Measurements from ENCODE around the gene DYDC1.

The DYDC1 gene

DNA sequence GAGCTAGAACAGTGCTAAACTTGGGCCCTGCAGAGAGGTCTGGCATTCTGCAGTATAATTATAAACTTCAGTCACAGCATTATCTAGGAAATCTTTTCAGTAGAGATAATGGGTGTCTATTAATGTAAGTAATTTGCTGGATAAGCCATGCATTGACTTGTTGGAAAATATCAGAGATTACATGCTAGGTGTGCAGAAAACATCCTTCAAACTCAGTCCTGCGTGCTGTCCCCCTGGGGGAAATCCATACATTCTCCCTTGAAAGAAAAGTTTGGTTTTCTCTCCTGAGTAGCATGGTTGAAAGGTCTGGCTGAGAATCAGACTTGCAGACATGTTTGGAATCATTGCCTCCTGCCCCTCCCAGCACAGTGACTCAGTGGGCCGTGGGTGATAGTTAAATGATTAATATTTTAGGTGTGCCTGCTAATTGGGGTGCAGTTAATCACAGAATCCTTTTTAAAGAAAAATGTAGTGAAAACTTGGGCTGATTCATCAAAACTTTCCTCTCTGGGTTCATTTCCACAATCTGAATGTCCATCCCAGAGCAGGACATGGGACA, 37.9 kb upstream of the DYDC1 start:
- in situ Hi-C loops (cut with HindIII; ENCODE audit: low pct_ligation_motif_present, low sequenced_read_pairs), result no loop called here

DNA sequence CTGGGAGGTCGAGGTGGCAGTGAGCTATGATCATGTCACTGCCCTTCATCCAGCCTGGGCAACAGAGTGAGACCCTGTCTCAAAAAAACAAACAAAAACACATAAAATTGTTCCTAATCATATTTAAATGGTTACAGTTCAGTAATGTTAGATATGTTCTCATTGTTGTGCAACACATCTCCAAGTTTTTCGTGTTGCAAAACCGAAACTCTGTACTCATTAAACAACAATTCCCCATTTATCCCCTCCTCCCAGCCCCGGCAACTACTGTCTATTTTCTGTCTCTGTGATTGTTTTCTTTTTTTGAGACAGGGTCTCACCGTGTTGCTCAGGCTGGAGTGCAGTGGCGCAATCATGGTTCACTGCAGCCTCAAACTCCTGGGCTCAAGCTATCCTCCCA, 35.7 kb upstream of the DYDC1 start:
- TF ChIP-seq, protein P1, sequence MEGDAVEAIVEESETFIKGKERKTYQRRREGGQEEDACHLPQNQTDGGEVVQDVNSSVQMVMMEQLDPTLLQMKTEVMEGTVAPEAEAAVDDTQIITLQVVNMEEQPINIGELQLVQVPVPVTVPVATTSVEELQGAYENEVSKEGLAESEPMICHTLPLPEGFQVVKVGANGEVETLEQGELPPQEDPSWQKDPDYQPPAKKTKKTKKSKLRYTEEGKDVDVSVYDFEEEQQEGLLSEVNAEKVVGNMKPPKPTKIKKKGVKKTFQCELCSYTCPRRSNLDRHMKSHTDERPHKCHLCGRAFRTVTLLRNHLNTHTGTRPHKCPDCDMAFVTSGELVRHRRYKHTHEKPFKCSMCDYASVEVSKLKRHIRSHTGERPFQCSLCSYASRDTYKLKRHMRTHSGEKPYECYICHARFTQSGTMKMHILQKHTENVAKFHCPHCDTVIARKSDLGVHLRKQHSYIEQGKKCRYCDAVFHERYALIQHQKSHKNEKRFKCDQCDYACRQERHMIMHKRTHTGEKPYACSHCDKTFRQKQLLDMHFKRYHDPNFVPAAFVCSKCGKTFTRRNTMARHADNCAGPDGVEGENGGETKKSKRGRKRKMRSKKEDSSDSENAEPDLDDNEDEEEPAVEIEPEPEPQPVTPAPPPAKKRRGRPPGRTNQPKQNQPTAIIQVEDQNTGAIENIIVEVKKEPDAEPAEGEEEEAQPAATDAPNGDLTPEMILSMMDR (IDR thresholded peaks at IDR 0.05; ENCODE audit: low read depth, low read length, missing control alignments), result no peak
- Histone ChIP-seq H3K27me3 (replicated peaks) (no peaks in the 10 kb centered on the region), H3K27ac (no peak overlapping the region), H3K36me3 (replicated peaks) (no peaks in the 10 kb centered on the region), H3K4me3 (ENCODE audit: low read depth, low read length) (no peak overlapping the region)
- no peak for DNase-seq
- in situ Hi-C loops (cut with HindIII; ENCODE audit: low pct_ligation_motif_present, low sequenced_read_pairs), result no loop called here

More for the DNA sequence above, 37.9 kb upstream of the DYDC1 start:
- Histone ChIP-seq H3K27ac (no peak overlapping the region), H3K36me3 (replicated peaks) (no peaks in the 10 kb centered on the region), H3K27me3 (replicated peaks) (no peaks in the 10 kb centered on the region), H3K4me3 (ENCODE audit: low read depth, low read length) (no peak overlapping the region)
- TF ChIP-seq, protein P1 (IDR thresholded peaks at IDR 0.05; ENCODE audit: low read depth, low read length, missing control alignments), result no peak
- no peak for DNase-seq

DNA sequence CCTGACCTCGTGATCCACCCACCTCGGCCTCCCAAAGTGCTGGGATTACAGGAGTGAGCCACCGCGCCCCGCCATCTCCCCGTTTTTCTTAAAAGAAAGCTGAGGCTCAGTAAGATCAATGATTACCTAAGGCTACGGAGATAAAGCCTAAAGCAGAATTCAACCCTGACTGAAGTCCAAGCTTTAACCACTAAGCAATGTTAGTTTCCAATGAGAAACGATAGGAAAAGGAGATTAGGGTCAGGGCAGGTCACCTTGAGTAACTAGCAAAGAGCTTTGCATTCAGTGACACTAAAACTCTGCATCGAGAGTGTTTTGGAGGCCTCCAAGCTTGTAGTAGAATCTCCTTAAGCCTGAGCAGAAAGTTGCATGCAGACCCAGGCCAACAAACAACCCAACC, 34.2 kb upstream of the DYDC1 start:
- Histone ChIP-seq H3K27ac (no peak overlapping the region), H3K36me3 (replicated peaks) (no peaks in the 10 kb centered on the region), H3K27me3 (replicated peaks) (no peaks in the 10 kb centered on the region), H3K4me3 (ENCODE audit: low read depth, low read length) (no peak overlapping the region)
- no peak for DNase-seq
- in situ Hi-C loops (cut with HindIII; ENCODE audit: low pct_ligation_motif_present, low sequenced_read_pairs), result no loop called here
- TF ChIP-seq, protein P1 (IDR thresholded peaks at IDR 0.05; ENCODE audit: low read depth, low read length, missing control alignments), result no peak

DNA sequence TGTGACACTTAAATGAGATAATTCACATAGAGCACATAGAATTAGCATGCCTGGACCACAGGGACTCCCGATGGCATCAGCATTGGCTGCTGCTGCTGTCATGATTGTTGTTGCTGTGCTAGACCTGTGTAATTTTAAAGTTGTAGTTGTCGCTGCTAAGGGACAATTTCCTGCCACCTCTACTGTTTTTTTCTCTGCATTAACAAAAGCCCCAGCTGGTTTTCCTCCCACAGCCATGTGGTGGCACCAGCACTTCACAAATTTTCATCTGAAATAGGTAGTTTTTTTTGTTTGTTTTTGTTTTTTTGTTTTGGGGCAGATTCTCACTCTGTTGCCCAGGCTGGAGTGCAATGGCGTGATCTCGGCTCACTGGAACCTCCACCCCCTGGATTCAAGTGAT, 26.4 kb upstream of the DYDC1 start:
- in situ Hi-C loops (cut with HindIII; ENCODE audit: low pct_ligation_motif_present, low sequenced_read_pairs), result no loop called here
- Histone ChIP-seq H3K36me3 (replicated peaks) (no peaks in the 10 kb centered on the region), H3K27me3 (replicated peaks) (no peaks in the 10 kb centered on the region), H3K27ac (no peak overlapping the region), H3K4me3 (ENCODE audit: low read depth, low read length) (no peak overlapping the region)
- TF ChIP-seq, protein P1 (IDR thresholded peaks at IDR 0.05; ENCODE audit: low read depth, low read length, missing control alignments), result peak; percentile 68
- peak; percentile 28 for DNase-seq

DNA sequence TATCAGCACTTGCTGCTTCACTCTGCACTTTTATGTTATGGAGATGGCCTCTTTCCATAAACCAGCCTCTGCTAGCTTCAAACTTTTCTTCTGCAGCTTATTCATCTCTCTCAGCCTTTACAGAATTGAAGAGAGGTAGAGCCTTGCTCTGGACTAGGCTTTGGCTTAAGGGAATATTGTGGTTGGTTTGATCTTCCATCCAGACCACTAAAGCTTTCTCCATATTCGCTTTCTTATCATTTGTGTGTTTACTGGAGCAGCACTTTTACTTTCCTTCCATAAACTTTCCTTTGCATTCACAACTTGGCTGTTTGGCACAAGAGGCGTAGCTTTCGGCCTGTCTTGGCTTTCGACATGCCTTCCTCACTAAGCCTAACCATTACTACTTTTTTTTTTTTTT, 23.6 kb upstream of the DYDC1 start:
- TF ChIP-seq, protein P1 (IDR thresholded peaks at IDR 0.05; ENCODE audit: low read depth, low read length, missing control alignments), result no peak
- Histone ChIP-seq H3K36me3 (replicated peaks) (no peaks in the 10 kb centered on the region), H3K27ac (no peak overlapping the region), H3K4me3 (ENCODE audit: low read depth, low read length) (no peak overlapping the region), H3K27me3 (replicated peaks) (no peaks in the 10 kb centered on the region)
- in situ Hi-C loops (cut with HindIII; ENCODE audit: low pct_ligation_motif_present, low sequenced_read_pairs), result no loop called here
- DNase-seq, result no peak

DNA sequence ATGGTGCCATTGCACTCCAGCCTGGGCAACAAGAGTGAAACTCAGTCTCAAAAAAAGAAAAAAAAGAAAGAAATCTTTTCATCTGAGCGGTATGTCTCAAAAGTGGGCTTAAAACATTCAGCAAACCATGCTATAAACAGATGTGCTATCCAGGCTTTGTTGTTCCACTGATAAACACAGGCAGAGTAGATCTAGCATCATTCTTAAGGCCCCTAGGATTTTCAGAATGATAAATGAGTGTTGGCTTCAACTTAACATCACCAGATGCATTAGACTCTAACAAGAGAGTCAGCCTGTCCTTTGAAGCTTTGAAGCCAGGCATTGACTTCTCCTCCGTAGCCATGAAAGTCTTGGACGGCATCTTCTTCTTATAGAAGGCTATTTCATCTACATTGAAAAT, 23.1 kb upstream of the DYDC1 start:
- H3K27me3 ChIP-seq (replicated peaks), result no peaks in the 10 kb centered on the region
- H3K27ac ChIP-seq, result no peak overlapping the region
- no peaks in the 10 kb centered on the region for H3K36me3 ChIP-seq (replicated peaks)
- in situ Hi-C loops (cut with HindIII; ENCODE audit: low pct_ligation_motif_present, low sequenced_read_pairs), result no loop called here
- DNase-seq, result no peak
- TF ChIP-seq, protein P1 (IDR thresholded peaks at IDR 0.05; ENCODE audit: low read depth, low read length, missing control alignments), result no peak
- H3K4me3 ChIP-seq (ENCODE audit: low read depth, low read length), result no peak overlapping the region
